Measurements from ENCODE around the gene SORCS2. TPM values are rescaled to one million over a fixed set of nuclear protein-coding genes. Genes with fewer than 3 reads are reported as not detected.

The SORCS2 gene
- total and polyA plus RNA-seq, 2 of the 4 experiments (the other 2 are of a cell fraction) = 0.36 to 0.62 TPM

GRCh38 chr4:7519638-7520376 lies 327.5 kb downstream of the SORCS2 start:
- intact Hi-C loops (cut with micrococcal nuclease) (no loop called here), dilution Hi-C loops (cut with HindIII; ENCODE audit: low sequenced_read_pairs, unreplicated experiment) (no loop called here), in situ Hi-C loops (cut with MboI; ENCODE audit: low sequenced_read_pairs) (no loop called here)
- no peaks in the 10 kb centered on the region for H3K9me1 ChIP-seq (ENCODE audit: insufficient read depth, low read length)
- CTCF ChIA-PET = no interaction called here
- POLR2A ChIA-PET (ENCODE audit: unreplicated experiment) = no interaction called here
- no peak overlapping the region for H2BK120ac ChIP-seq (ENCODE audit: low read depth, low read length)
- H2BK20ac ChIP-seq (ENCODE audit: low read depth, low read length) = no peak overlapping the region
- H3K9me3 ChIP-seq (ENCODE audit: control insufficient read depth, insufficient read depth, low read length) = no peaks in the 10 kb centered on the region
- no peak overlapping the region for H3K27ac ChIP-seq (ENCODE audit: insufficient read depth, low read length)
- no peak overlapping the region for H3K14ac ChIP-seq (replicated peaks; ENCODE audit: low read depth, low read length)
- no peak overlapping the region for H2AK9ac ChIP-seq (replicated peaks; ENCODE audit: low read depth, low read length, poor library complexity)
- no peaks in the 10 kb centered on the region for H3K79me1 ChIP-seq (ENCODE audit: low read depth in 1 of 2, low read length in 2 of 2)
- no peak overlapping the region for H3K4me3 ChIP-seq (ENCODE audit: insufficient read depth, low read depth, low read length)
- no peak overlapping the region for H3K18ac ChIP-seq (ENCODE audit: low read depth, low read length)
- no peak overlapping the region for H3K9ac ChIP-seq (ENCODE audit: low read depth, low read length)
- no peaks in the 10 kb centered on the region for H3K36me3 ChIP-seq (ENCODE audit: control insufficient read depth, insufficient read depth, low read length)
- ATAC-seq (ENCODE audit: low read depth) (no peak), DNase-seq (no peak)
- H4K5ac ChIP-seq (ENCODE audit: low read depth, low read length) = no peak overlapping the region
- H3K4ac ChIP-seq (ENCODE audit: low read depth, low read length) = no peak overlapping the region
- 61% methylated on average over 12 of the region's 19 CpGs; no CpG with 5 or more reads in 1 of the 2 experiments for WGBS, 2 experiments (ENCODE audit: extremely low coverage in 2 of 2, insufficient read length in 1 of 2)
- H3K27me3 ChIP-seq (ENCODE audit: control insufficient read depth, insufficient read depth, low read length) = peaks cover 77% of the 10 kb centered on the region
- BruUV-seq (replicated peaks) = no TSS peak
- H4K8ac ChIP-seq (ENCODE audit: low read depth in 2 of 2, low read length in 2 of 2) = no peak overlapping the region
- no peak for TF ChIP-seq MAZ (IDR thresholded peaks at IDR 0.05; ENCODE audit: borderline replicate concordance, low read depth, low read length)
- TF ChIP-seq CTCF (conservative IDR thresholded peaks at IDR 0.05; ENCODE audit: low read depth, low read length) = no peak
- no peak for TF ChIP-seq MXI1 (IDR thresholded peaks at IDR 0.05; ENCODE audit: borderline replicate concordance, low read depth, low read length)
- no peak for TF ChIP-seq RFX5 (IDR thresholded peaks at IDR 0.05; ENCODE audit: low read depth, low read length)
- no peak for TF ChIP-seq FOS (IDR thresholded peaks at IDR 0.05; ENCODE audit: low read depth, low read length)
- TF ChIP-seq USF2 (IDR thresholded peaks at IDR 0.05; ENCODE audit: low read depth, low read length) = no peak
- no peak for TF ChIP-seq POLR2A (IDR thresholded peaks at IDR 0.05; ENCODE audit: low read depth, low read length)
- TF ChIP-seq NFE2L2 (IDR thresholded peaks at IDR 0.05; ENCODE audit: low read depth, low read length) = no peak
- no peaks in the 10 kb centered on the region for H3K4me1 ChIP-seq (ENCODE audit: control insufficient read depth, insufficient read depth, low read length)
- H3K4me2 ChIP-seq (ENCODE audit: low read depth, low read length) = no peak overlapping the region
- H4K20me1 ChIP-seq (ENCODE audit: insufficient read depth, low read length) = no peaks in the 10 kb centered on the region
- peak overlapping the region; percentile 14 for H2AFZ ChIP-seq (replicated peaks; ENCODE audit: low read length, poor library complexity)
- no peak overlapping the region for H4K91ac ChIP-seq (ENCODE audit: insufficient read depth, low read depth, low read length)
- H2AK5ac ChIP-seq (ENCODE audit: low read depth, low read length) = no peak overlapping the region
- no peak overlapping the region for H2BK15ac ChIP-seq (ENCODE audit: low read depth, low read length)
- H2BK5ac ChIP-seq (ENCODE audit: low read depth, low read length, poor library complexity, severe bottlenecking) = no peak overlapping the region
- H3K23ac ChIP-seq (ENCODE audit: low read depth, low read length) = no peak overlapping the region
- H3K56ac ChIP-seq (ENCODE audit: extremely low read depth, insufficient read depth, low read length) = no peak overlapping the region
